GM12872 (cell line): Measurements from ENCODE around the gene EMP2.

Experiments used
- TF ChIP-seq, protein P1 (sequence below): IDR thresholded peaks from 3 replicates; pipeline ENCODE4 v1.5.1; 2011; ENCODE audit warnings: low read depth, mild to moderate bottlenecking, low read length, moderate library complexity; ENCODE audit not compliant: insufficient read depth

Gene EMP2

DNA sequence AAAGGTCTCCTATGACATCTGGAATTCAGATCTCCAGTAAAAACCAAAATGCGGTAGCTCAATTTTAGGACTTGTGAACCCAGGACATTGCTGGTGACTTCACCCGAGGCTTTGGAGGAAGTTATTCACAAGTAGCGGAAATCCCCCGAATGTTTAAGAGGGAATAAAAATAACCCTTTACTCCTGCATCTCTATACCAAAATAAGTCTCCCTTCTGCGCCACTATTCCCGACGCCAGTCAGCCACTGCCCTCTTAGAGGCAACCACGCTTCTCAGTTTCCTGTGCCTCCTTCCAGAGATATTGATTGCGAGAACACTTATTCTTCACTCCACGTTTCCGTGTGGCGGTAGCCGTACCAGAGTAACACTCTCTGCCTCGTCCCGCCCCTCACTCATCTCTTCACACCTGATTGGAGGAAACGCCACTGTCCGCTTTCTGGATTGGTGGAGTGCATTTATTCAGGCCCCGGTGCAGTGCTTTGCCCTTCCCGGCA, 27.4 kb downstream of the EMP2 start:
- TF ChIP-seq, protein P1, sequence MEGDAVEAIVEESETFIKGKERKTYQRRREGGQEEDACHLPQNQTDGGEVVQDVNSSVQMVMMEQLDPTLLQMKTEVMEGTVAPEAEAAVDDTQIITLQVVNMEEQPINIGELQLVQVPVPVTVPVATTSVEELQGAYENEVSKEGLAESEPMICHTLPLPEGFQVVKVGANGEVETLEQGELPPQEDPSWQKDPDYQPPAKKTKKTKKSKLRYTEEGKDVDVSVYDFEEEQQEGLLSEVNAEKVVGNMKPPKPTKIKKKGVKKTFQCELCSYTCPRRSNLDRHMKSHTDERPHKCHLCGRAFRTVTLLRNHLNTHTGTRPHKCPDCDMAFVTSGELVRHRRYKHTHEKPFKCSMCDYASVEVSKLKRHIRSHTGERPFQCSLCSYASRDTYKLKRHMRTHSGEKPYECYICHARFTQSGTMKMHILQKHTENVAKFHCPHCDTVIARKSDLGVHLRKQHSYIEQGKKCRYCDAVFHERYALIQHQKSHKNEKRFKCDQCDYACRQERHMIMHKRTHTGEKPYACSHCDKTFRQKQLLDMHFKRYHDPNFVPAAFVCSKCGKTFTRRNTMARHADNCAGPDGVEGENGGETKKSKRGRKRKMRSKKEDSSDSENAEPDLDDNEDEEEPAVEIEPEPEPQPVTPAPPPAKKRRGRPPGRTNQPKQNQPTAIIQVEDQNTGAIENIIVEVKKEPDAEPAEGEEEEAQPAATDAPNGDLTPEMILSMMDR, result no peak

- TF ChIP-seq, protein P1, result no peak
Observed at GRCh38 chr16:10552281-10552680, 28.1 kb downstream of the EMP2 start.

GRCh38 chr16:10551881-10552280, 28.5 kb downstream of the EMP2 start:
- TF ChIP-seq, protein P1, result no peak

DNA sequence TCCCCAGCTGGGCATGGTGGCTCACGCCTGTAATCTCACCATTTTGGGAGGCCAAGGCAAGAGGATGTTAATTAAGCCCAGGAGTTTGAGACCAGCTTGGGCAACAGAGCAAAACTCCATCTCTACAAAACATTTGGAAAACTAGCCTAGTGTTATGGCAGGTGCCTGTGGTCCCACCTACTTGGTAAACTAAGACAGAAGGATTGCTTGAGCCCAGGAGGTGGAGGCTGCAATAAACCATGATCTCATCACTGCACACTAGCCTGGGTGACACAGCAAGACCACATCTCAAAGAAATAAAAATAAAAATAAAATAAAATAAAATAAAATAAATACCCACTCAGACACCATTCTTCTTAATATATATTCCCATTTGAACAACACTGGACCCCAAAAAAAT, 32.0 kb downstream of the EMP2 start:
- TF ChIP-seq, protein P1, result no peak

DNA sequence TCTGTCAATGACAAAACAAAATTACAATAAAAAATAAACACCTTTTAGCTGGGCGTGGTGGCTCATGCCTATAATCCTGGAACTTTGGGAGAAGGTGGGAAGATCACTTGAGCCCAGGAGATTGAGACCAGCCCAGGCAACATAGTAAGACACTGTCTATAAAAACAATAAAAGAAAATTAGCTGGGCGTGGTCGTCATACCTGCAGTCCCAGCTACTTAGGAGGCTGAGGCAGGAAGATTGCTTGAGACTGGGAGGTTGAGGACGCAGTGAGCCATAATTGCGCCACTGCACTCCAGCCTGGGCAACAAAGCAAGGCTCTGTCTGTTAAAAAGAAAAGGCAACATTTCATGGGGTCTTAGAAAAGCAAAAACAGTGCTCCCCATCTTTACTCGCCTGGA, 32.7 kb downstream of the EMP2 start:
- TF ChIP-seq, protein P1, result no peak

GRCh38 chr16:10543231-10543977, 37.0 kb downstream of the EMP2 start:
- TF ChIP-seq, protein P1, result no peak

DNA sequence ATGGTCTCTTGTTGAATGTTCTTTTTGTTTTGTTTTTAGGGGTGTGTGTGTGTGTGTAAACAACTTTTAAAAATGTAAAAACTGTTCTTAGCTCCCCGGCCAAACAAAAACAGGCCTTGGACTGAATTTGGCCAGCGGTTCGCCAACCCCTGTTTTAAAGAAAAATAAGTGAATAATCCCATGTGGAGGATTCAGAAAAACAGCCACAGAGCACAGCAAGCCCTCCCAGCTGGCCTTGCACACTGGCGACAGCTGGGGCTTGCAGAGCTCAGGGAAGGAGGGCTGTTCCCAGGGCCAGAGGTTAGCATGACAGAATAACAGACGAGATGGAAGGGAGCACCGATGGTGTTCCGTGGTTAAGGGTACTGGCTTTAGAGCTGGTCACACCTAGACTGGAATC, 39.0 kb downstream of the EMP2 start:
- TF ChIP-seq, protein P1, result no peak

GRCh38 chr16:10539793-10540192, 40.6 kb downstream of the EMP2 start:
- TF ChIP-seq, protein P1, result no peak
